Measurements from ENCODE around the gene HK1.
"Not testable (repeated sequence)": the region's sequence is repeated elsewhere in the genome, so short reads cannot be mapped to it uniquely, and the experiment has no call there.

Gene HK1

DNA sequence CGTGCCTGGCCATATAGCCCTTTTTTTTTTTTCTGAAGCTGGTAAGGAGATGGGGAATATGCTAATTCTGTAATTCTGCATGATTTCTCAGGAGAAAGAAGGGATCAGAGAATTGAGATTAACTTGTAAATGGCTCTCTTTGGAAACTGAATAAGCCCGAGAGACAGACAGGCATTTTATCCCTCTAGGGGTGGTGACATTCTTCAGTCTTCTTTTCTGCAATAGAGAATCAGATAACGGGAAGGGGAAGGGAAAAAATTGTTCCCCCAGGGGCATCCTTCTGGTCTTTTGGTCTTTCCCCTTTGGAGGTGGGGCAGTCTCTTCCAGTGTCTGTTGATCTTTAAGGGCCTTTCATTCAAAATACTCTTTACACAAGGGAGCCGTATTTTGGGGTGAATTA, 34.2 kb downstream of the HK1 start:
- no peak for DNase-seq

GRCh38 chr10:69315100-69315542, 36.8 kb downstream of the HK1 start:
- no peak for DNase-seq

- no peak for DNase-seq
Observed at GRCh38 chr10:69315610-69316312, 37.5 kb downstream of the HK1 start.

- no peak for DNase-seq
Observed at GRCh38 chr10:69316313-69317059, 38.2 kb downstream of the HK1 start.

DNA sequence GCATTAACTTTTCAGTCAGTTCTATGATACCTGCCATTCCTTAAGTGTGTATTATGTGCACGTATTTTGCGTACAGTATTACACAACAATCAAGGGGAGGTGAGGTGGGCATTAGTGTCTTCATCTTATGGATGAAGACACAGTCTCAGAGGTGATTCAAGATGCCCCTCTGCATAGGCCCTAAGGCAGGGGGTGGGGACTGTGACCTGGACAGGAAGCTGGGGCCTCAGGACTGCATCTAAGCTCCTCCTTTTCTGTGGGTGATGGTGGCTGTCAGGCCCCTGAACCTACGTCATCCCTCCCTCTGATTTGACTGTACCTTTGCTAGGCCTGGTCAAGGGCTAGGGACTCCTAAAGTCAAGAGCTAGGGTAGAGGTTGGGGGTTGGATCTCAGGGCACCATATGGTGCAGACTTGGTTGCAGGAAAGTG, 38.9 kb downstream of the HK1 start:
- DNase-seq = no peak

- DNase-seq = no peak
Observed at GRCh38 chr10:69317626-69318105, 39.4 kb downstream of the HK1 start.

GRCh38 chr10:69318106-69318866, 40.0 kb downstream of the HK1 start:
- peak; percentile 96 for DNase-seq

GRCh38 chr10:69318867-69319727, 40.8 kb downstream of the HK1 start:
- peak; percentile 89 for DNase-seq

- DNase-seq = no peak
Observed at GRCh38 chr10:69319841-69320316, 41.6 kb downstream of the HK1 start.

- no peak for DNase-seq
Observed at GRCh38 chr10:69320521-69320920, 42.2 kb downstream of the HK1 start.

GRCh38 chr10:69321039-69321715, 42.9 kb downstream of the HK1 start:
- DNase-seq = no peak

DNA sequence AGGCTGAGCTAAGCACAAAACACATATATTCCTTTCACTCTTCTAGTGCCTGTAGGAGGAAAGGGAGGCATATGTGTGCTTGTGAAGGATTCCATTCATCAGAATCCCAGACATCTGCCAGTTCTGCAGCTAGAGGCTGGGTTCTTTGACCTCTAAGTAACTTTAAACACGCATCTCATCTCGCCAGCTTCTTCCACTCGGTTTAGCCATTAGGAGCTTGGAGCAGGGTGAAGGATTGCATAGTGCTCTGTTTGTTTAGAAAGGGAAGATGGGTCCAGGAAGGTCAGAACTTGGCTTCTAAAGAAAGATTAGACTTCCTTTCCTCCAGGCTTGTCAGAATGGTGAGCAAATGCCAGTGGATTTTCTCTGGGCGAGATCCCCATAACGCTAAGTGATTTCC, 43.6 kb downstream of the HK1 start:
- DNase-seq = no peak

- not testable (repeated sequence) for DNase-seq
Observed at GRCh38 chr10:69322346-69322745, 44.0 kb downstream of the HK1 start.

GRCh38 chr10:69323622-69324021, 45.3 kb downstream of the HK1 start:
- no peak for DNase-seq

GRCh38 chr10:69324583-69324982, 46.3 kb downstream of the HK1 start:
- DNase-seq = no peak

DNA sequence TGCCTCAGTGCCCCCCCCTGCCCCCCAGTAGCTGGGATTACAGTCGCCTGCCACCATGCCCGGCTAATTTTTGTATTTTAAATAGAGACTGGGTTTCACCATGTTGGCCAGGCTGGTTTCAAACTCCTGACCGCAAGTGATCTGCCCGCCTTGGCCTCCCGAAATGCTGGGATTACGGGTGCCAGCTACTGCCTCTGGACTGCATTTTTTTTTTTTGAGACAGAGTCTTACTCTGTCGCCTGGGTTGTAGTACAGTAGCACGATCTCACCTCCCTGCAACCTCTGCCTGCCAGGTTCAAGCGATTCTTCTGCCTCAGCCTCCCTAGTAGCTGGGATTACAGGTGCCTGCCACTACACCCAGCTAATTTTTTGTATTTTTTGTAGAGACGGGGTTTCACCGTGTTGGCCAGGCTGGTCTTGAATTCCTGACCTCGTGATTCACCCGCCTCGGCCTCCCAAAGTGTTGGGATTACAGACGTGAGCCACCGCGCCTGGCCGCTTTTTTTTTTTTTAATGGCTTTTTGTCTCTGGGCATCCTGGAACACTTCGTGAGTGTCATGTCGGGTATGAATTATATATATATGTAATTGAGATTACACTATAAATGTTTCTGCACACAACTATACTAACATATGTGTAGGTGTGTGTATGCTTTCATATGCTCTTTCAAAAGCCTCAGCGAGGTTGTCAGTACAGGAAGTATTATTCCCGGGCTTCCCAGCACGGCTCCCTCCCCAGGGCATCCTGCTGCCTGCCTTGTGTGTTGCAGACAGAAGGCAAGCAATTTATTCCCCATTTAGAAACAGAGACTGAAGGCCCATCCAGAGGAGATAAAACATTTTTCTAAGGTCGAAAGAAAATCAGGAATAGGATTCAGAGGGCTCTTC, 47.6 kb downstream of the HK1 start:
- DNase-seq = not testable (repeated sequence)

DNA sequence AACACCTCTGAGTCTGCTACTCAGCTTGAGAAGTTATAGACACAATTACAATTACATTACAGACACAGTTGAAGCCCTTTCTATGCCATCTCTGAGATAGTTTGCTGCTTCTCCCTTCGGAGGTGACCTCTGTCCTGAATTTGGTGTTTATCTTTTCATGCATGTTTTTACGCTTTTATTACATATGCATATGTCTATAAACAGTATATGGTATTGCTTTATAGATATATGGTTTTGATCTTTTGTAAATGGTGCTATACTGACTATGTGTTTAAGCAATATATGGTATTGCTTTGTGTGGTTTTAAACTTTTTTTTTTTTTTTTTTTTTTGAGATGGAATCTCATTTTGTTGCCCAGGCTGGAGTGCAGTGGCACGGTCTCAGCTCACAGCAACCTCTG, 48.4 kb downstream of the HK1 start:
- DNase-seq = no peak

GRCh38 chr10:69327463-69328379, 49.4 kb downstream of the HK1 start:
- peak; percentile 78 for DNase-seq

DNA sequence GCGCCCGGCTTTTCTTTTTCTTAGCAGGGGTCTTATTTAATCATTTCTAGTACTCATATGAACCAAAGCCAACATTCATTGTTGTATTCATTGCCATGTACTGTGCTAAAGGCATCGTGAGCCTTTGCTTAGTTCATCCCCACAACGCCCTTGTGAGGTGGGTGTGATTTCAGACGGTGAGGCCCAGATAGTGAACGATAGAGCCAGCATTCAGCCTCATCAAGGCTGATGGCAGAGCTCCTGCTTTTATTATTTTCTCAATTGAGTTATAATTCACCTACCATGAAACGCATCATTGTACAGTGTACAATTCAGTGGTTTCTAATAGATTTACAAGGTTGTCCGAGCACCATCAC, 50.1 kb downstream of the HK1 start:
- DNase-seq = no peak

GRCh38 chr10:69328888-69329287, 50.6 kb downstream of the HK1 start:
- DNase-seq = not testable (repeated sequence)
